Measurements from ENCODE around the gene RNF212B.
"Not testable (repeated sequence)": the region's sequence is repeated elsewhere in the genome, so short reads cannot be mapped to it uniquely, and the experiment has no call there.

Gene RNF212B

DNA sequence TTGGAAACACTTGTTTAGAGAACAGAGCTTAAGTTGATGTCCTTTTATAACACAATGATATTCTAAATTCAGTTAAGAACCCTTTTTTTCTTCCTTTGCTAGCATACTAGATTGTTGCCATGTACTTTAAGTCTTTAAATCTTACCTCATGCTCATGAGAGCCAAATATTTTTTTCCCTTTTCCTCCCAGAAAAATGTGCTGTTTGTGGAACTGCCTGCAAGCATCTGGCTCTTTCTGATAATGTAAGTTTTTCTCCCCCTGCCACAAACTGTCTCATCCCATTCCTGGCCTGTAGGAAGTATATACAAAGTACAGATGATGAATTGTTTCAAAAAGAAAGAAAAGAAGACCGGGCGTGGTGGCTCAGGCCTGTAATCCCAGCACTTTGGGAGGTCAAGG is 5.3 kb downstream of the RNF212B start:
- DNase-seq: no peak

- DNase-seq: no peak
These were observed 7.5 kb downstream of the RNF212B start for GRCh38 chr14:23245282-23245681.

DNA sequence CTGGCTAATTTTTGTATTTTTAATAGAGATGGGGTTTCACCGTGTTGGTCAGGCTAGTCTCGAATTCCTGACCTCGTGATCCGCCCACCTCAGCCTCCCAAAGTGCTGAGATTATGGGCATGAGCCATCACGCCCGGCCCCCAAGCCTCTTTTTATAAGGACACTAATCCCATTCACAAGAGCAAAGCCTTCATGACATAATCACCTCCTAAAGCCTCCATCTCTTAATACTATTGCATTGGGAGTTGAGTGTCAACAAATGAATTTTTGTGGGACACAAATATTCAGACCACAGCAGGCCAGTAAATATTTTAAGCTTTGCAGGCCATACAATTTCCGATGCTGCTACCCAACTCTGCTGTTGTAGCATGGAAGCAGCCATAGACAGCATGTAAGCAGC is 10.9 kb downstream of the RNF212B start:
- peak; percentile 97 for DNase-seq

DNA sequence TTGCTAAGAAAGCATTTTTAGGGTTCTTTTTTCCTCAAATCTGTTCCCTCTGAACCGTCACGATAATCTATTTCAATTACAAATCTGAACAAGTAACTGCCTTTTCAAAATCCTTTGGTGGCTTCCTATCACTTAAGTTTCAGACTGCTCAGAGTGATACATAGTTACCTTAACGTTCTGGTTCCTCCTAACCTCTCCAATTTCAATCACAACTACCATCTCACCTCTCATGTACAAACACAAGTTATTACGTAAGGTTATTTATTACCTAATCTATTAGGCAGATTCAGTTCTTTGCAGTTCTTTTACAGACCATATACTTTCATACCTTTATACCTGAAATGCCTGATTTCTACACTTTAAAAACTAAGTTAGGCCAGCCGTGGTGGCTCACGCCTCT is 12.1 kb downstream of the RNF212B start:
- DNase-seq: no peak

DNA sequence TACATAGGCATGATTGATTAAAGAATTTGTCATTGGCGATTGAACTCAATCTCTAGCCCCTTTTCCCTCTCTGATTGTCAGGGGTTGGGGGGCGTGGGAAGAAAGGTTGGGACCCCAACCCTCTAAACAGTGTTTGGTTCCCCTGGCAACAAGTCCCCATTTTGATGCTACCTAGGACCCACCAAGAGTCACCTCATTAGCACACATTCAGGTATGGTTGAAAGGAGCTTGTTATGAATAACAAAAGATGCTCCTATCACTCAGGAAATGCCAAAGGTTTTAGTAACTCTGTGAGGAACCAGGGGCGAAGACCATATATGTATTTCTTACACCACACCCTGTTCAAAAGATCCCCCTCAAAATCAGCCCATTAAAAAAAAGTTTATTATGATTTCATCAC is 14.3 kb downstream of the RNF212B start:
- no peak for DNase-seq

DNA sequence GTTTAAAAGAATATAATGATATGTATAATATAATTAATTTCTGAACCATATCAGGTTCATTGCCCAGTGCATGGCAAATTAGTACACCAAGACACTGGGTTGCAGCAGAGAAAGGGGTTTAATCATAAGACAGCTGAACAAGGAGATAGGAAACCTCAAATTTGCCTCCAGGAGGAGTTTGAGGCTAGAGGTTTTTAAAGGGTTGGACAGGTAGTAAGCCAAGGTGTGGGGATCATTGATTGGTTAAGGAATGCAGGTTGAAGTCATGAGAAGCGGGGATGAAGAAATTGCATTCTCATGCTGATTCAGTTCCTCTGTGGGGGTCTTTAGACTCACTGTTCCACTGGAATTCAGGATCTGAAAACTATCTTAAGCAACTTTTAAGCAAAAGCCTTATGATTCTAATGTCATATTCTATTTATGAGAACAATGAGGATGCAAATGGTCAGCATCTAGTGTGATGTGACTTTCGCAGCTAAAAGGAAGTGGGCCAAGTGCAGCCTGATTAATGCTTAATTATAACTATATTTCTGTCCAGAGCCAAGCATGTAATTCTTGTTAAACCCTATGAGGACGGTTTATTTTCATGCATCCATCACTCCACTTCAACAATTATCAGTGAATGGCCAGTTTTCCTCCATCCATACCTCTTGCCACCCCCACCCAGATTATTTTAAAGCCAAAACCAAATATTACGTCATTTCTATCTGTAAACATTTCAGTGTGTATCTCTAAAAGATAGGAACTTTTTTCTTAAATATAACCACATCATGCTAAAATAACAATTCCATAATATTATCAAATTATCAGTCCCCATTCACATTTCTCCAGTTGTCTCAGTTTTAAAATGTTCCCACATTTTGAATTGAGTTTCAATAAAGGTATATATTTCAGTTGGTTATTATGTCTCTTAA is 14.9 kb downstream of the RNF212B start:
- DNase-seq: no peak

- DNase-seq: no peak
These were observed 20.5 kb downstream of the RNF212B start for GRCh38 chr14:23258256-23258655.

DNA sequence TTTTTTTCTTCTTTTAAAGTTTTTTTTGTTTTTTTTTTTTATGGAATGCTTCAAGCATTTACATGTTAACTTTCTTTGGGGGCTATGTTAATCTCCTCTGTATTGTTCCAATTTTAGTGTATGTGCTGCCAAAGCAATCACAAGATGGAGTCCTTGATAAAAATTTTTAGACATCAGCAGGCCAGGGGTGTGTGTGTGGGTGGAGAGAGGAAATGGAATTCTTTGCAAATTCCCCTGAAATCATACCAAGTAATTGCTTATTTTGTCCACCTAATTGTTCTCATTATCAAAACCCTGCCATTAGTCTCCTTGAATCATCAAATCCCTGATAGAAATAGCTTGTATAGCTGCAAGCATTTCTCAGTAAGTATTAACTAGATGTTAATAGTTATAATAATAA is 21.7 kb downstream of the RNF212B start:
- DNase-seq: no peak

DNA sequence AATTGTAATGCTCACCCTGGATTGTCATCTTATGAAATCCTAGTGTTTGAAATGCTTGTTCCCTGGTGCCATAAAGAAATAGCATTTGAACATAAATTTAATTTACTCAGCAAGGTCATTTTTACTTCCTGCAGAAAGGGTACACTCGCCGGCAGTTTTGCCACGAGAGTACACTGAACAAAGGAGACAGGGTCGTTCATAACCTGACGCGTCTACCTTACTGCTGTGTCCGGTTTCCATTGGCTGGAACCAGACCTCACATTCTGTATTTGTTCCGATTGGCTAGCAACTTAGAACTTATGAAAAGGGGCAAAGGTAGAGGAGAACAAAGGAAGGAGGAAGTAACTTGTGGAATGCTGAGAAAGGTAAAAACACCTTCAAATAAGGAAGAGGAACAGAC is 23.1 kb downstream of the RNF212B start:
- not testable (repeated sequence) for DNase-seq

GRCh38 chr14:23269193-23269592 is 31.5 kb downstream of the RNF212B start:
- DNase-seq: no peak

DNA sequence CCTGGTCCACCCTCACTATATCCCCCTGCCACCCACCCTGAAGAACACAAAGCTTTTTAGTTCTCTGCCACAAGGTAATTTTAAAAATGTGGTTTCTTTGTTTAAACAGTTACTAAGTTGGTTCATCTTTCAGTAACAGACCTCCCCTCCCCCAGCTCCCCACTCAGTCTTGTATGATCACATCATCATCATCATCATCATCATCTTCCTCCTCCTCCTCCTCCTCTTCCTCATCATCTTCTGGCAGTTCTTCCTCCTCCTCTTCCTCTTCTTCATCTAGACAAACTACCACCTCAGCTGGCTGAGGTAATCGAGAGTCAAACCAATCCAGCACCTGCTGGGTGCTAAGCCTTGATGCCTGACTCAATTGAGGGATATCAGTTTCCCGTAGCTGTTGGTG is 37.7 kb downstream of the RNF212B start:
- DNase-seq: no peak

- no peak for DNase-seq
These were observed 39.5 kb downstream of the RNF212B start for GRCh38 chr14:23277189-23277588.

DNA sequence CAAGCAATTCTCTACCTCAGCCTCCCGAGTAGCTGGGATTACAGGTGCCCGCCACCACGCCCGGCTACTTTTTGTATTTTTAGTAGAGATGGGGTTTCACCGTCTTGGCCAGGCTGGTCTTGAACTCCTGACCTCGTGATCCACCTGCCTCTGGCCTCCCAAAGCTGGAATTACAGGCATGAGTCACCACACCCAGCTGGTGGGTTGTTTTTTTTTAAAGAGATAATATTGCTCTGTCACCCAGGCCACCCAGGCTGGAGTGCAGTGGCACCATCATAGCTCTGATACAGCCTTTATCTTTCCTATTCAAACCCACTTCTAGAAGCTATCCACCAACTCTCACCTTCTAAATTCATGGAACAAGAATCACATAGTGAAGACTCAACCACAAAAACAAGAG is 40.2 kb downstream of the RNF212B start:
- not testable (repeated sequence) for DNase-seq

GRCh38 chr14:23281247-23281646 is 43.5 kb downstream of the RNF212B start:
- no peak for DNase-seq

- no peak for DNase-seq
These were observed 47.2 kb downstream of the RNF212B start for GRCh38 chr14:23284654-23285529.

DNA sequence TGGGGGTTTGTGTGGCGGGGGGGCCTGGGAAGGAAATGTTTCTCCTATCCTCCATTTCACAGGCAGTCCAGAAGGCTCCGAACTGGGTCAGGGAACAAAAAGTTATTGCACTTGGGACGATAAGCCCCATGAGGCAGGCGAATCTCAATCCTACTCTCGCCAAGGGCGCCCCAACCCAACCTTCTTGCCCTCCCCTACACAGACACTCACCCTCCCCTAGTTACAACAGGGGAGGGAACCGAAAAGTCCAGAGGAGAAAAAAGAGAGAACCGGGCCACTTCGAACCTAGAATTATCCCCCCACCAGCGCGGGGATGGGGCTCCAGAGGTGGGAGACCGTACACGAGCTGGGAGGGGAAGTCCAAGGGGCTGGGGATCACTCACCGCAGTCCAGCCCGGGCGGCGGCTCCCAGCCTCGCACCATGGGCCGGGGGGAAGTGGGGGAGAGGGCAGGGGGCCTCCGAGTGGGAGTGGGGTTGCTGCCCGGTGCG is 47.8 kb downstream of the RNF212B start:
- peak; percentile 91 for DNase-seq

DNA sequence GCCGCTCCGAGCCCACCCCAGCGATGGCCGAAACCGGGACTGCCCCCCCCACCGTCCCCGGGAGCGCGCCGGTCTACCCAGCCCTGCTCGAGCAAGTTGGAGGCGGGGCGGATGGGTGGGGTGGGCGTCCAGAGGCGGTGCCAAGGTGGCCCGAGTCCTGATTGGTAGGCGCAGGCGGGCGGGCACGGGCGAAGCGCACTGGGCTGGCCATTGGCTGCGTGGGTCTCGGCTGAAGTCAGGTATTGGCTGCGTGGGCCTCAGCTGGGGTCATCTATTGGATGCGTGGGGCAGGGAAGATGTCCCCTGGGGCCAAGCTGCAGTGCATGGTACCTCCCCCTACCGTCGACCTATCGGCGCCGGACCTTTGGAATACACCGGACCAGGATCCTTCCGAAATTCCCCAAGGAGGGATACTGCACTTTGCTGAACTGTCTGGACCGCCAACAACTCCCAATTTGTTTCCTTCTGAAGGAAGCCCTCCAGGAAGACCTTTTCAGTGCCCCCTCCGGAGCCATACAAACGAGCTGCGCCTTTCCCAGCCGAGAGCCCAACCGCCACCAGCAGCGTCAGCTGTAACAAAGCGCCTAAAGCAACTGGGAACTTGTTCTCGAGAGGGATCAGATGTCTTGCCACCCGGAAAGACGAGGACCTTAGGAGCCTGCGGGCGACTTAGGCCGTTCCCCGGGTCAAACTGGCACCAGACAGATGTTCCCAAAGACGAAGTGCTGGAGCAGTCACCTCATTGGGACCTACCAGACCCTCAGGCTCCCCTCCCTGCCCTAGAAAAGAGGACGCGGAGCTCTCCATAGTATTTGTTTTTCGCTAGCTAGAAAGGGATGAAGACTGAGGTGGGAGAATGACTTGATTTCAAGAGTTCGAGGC is 48.5 kb downstream of the RNF212B start, which contains the start of gene HOMEZ:
HOMEZ (minus strand) TSS at position 113 of the 882 bp plus-strand sequence. CDS start 180 bp downstream, outside the sequence.
- peak; percentile 100 for DNase-seq

DNA sequence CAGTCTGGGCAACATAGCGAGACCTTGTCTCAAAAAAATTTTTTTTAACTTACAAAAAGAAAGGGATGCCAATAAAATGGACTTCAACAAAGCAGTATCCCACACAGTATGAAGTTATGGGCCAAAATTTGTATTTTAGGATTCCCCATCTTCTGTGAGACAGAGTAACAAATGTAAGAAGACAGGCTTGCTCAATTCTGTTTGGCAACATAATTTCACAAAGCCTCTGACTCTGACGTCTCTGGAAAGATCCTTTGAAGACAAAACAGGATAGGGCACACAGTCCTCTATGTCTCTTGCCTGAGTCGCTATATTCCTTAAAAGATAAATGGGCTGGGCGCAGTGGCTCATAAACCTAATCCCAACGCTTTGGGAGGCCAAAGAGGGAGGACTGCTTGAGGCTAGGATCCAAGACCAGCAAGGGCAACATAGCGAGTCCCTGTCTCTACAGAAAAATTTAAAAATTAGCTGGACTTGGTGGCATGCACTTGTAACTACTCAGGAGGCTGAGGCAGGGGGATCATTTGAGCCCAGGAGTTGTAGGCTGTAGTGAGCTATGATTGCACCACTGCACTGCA is 49.3 kb downstream of the RNF212B start:
- DNase-seq: no peak

DNA sequence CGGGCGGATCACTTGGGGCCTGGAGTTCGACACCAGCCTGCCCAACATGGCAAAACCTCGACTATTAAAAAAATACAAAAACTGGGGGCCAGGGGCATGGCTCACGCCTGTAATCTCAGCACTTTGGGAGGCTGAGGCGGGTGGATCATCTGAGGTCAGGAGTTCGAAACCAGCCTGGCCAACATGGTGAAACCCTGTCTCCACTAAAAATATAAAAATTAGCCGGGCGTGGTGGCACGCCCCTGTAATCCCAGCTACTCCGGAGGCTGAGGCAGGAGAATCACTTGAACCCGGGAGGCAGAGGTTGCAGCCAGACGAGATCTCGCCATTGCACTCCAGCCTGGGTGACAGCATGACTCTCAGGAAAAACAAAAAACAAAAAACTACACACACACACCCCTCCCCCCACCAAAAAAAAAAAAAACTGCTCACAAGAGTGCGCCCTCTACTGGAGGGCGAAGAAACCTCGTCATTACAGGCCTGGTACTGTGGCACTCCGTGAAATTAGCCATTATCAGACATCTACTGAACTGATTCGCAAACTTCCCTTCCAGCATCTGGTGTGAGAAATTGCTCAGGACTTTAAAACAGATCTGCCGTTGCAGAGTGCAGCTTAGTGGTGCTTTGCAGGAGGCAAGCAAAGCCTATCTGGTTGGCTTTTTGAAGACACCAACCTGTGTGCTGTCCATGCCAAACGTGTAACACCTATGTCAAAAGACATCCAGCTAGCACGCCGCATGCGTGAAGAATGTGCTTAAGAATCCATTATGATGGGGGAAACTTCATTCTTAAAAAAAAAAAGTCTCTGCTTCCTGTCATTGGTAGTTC is 57.2 kb downstream of the RNF212B start:
- DNase-seq: peak; percentile 98

GRCh38 chr14:23296012-23296777 is 58.5 kb downstream of the RNF212B start:
- no peak for DNase-seq

All from NCI-H82 (cell line).